HG03520 (cell line): ENCODE results near the gene SUGCT.
"Not testable (repeated sequence)": the region's sequence is repeated elsewhere in the genome, so short reads cannot be mapped to it uniquely, and the experiment has no call there.

Source experiments
- ATAC-seq: cut with Tn5 transposase; IDR thresholded peaks from one replicate; pipeline ENCODE4 v1.9.1; 2021; ENCODE audit warnings: mild to moderate bottlenecking, moderate library complexity; ENCODE audit not compliant: unreplicated experiment

The SUGCT gene

DNA sequence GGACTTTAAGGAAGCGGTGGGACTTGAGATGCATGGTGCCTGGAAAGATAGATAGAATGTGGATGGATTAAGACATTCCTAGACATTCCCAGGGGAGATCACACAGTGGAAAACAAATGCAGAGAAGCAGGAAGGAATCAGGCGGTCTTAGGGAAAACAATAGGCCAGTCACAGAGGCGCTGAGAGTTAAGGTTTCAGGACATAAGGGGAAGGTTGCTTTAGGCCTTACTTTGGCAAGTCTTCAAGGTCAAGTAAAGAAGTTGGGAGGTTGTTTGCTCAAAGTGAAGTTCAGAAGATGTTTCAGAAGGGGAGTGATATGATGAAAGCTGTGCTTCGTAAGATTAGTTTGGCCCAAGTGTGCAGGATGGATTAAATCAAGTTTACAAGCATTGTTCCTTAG is 109.4 kb downstream of the SUGCT start:
- no peak for ATAC-seq

DNA sequence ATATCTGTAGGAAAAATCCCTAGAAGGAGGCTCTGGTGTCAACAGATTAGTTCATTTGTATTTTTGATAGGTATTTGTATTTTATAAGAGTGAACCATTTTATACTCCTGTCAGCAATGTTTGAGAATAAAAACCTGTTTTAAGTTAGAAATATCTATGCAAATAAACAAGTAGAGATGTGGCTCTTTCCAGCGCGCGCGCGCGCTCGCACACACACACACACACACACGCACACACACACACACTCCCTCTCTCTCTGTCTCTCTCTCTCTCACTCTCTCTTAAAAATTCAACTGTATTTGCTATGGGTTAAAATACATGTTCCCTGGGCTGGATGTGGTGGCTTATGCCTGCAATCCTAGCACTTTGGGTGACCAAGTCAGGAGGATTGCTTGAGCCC is 113.9 kb downstream of the SUGCT start:
- ATAC-seq: no peak

DNA sequence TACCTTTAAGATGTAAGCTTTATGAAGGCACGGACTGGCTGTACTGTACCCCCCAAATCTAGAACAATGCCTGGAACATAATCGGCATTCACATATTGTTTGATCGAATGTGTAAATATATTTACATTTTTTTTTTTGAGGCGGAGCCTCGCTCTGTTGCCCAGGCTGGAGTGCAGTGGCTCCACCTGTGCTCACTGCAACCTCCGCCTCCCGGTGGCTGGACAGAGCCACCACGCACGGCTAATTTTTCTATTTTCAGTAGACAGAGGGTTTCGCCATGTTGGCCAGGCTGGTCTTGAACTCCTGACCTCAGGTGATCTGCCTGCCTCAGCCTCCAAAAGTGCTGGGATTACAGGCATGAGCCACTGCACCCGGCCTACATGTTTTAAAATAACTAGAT is 118.6 kb downstream of the SUGCT start:
- not testable (repeated sequence) for ATAC-seq

DNA sequence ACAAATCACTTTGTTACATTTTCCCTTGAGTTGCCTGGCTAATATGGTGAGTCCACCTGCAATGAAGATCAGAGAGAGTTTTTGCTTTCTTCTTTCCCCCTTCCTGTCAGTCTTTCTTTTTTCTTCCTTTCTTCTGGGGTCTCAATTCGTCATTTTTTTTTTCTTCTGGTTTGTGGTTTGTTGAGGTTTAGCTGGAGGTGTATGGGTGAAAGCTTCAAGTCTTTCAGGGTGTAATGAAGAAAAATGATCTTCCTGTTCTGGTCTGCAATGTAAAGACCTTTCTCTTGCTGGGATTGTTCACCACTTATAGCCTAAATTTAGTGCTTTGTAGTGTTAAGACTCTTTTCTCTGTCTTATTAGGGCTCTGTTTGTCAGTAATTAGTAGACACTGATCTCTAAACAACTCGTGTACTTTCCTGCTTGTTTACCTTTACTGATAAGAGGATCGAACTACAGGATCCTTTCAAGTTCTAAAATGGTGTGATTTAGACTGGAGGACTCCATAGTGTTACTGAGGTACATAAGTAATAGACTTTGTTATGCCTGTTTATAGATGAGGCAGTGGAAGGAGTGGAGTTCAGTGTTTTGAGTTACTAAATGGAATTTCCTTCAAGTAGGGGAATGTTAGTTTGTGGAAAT is 129.1 kb downstream of the SUGCT start:
- no peak for ATAC-seq

DNA sequence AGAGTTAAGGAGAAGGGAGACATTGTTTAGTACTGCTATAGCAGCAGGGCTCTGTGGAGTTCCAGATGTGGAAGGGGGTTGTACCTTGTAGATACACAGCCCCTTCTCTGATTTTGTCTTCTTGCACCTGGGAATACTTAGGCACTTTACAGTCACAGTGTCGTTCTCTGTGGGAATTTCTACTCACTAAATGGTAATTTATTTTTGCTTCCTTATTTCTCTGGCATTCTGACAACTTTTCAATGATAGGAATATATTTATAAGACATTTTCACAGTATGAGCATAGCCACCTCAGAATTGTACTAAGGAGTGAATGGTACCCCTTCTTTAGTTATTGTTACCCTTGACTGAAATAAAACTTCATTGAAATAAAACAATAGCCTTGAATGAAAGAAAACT is 132.8 kb downstream of the SUGCT start:
- ATAC-seq: no peak

DNA sequence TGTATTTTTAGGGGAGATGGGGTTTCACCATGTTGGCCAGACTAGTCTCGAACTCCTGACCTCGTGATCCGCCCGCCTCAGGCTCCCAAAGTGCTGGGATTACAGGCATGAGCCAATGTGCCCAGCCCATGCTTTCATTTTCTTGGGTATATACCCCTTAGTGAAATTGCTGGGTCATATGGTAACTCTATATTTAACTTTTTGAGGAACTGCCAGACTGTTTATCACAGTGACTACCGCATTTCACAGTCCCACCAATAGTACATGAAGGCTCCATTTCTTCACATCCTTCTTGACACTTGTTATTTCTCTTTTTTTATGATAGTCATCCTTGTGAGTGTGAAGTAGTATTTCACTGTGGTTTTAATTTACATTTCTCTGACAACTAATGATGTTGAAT is 134.0 kb downstream of the SUGCT start:
- not testable (repeated sequence) for ATAC-seq

DNA sequence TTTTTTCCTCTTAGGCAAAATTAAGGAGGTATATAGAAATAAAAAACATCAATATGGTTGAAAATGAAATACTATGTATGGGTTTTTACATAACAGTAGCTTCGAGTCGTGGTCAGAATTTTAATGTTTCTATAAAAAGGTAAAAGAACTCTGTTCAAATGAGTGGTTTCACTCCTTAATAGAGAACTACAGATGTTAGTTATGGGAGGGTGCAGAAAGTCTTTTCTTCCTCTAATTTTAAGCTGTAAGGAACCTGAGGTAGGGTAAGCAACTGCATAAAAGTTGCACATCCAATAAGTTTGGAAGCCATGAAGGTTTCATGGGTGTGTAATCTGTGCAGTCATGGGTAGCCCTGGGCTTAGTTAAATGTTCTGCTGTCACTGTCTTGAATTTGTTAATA is 141.3 kb downstream of the SUGCT start:
- no peak for ATAC-seq

DNA sequence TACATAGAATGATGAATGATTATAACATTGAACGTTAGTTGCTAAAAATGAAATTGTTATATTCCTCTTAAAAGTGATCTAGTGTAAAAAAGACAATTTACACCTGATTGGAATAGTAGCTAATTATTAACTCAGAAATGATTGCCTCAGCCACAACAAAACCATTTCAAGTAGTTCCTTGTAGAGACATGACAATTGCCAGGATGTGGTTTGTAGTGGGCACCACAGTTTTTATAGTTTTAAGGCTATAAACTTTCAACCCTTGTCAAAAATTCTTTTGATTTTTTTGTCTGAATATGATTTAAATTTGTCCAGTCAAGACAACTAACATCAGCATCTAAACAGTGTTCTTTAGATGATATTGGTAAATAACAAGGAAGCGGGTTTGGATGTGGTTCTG is 145.2 kb downstream of the SUGCT start:
- ATAC-seq: no peak

DNA sequence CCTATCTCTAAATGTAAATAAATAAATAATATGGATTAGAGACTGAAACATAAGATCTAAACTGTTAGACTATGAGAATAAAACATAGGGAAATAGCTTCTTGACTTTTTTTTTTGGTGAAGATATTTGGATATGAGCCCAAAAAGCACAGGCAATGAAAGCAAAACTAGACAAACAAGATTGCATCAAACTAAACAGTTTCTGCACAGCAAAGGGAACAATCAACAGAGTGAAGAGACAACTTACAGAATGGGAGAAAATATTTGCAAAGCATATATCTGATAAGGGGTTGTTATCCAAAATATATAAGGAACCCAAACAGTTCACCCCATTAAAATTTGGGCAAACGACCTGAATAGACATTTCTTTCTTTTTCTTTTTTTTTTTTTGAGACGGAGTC is 148.1 kb downstream of the SUGCT start:
- no peak for ATAC-seq

DNA sequence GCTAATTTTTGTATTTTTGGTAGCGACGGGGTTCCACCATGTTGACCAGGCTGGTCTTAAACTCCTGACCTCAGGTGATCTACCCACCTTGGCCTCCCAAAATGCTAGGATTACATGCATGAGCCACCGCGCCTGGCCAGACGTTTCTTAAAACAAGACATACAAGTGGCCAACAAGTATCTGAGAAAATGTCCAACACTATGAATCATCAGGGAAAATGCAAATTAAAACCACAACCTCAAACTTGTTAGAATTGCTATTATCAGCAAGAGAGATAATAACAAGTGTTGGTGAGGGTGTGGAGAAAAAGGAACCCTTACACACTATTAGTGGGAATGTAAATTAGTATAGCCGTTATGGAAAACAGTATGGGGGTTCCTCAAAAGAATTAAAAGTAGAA is 148.6 kb downstream of the SUGCT start:
- ATAC-seq: no peak

DNA sequence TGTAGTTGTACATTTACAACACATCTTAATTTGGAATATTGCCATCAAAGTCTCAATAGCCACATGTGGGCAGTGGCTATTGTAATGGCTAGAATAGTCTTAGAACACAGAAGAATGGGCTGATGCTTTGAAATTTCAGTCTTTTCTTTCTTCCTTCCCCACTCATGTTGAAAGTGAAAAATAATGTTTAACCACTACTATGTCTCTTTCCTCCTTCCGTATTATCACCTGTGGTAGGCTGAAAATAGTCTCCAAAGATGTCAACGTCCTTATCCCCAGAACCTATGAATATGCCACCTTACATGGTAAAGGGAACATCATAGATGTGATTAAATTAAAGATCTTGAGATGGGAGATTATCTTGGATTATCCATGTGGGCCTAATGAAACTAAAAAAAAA is 154.0 kb downstream of the SUGCT start:
- peak; percentile 55 for ATAC-seq

DNA sequence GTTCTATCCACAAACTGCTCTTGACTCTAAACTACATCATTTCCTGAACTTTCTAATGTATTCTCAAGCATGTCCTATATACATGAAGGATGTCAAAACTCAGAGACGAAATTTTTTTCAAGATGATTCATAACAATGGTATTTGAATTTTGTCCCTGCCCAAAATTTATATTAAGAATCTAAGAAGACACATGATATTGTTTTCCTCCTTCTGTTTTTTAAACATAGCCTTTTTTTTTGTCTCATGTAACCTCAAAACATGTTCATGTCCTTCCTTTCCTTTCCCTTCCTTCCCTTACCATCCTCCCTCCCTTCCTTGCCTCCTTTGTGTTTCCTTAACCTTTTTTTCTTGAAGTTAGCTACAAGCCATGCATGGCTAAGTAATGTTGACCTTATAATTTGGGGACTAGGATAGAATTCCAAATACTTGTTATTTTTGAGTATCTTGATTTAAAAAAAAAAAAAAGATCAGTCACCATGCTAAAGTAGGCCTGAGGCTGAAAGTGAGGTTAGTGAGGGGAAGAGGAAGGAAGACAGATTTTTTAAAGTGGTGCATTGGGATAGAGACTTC is 163.0 kb downstream of the SUGCT start:
- no peak for ATAC-seq

DNA sequence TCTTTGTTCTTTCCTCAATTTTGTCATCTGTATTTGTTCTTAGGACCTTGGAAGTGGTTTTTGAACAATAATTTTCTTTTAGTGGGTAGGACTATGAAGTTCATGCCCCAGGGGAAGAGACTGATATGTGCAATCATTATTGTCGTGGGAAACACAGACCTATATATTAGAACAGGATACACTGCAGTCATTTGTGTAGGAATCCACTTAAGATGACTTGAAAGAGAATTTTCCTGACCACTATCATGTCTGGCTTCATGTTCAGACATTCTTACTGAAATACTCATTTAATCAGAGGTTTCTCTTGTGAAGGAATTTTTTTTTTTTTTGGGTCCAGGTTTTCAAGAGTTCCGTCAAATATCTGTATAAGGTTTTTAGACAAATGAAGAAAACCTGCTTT is 163.6 kb downstream of the SUGCT start:
- no peak for ATAC-seq

DNA sequence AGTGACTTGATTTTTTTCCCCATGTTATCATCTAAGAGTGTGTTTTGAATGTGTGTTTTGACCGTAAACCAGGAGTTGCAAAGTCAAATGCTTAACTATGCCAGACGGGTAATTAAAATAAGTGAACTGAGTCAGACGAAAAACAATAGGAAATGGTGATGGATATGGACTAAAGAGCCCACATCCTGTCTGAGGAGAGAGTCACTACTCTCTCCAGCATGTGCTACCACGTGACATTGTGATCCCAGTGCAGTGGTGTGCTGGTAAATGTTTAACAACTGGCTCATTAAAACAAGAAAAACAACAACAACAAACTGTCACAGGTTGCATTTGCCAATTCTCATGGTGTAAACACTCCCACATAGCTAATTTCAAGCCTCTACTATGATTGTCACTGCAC is 164.3 kb downstream of the SUGCT start:
- no peak for ATAC-seq

DNA sequence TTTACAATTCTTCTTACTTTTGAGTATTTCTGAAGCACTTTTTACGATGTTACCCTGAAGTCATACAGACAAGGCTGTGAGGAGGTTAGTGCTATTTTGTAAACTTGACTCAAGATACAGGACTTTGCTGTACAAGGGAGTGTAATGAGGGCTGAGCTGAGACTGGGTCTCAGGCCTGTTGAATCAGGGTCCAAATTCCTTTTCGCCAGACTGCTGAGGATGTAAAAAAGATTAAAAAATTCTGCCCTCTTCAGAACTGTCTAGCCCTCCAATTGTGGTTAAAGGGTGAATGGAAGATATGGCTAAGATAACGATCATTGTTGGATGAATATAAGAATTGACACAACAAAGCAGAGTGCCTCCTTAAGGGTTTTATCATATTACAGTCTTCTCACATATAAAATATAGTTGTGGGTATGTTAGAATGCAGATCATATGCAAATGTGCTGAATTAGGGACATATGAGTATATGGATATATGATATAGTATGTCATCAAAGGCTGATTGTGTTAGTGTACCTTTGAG is 165.4 kb downstream of the SUGCT start:
- no peak for ATAC-seq

DNA sequence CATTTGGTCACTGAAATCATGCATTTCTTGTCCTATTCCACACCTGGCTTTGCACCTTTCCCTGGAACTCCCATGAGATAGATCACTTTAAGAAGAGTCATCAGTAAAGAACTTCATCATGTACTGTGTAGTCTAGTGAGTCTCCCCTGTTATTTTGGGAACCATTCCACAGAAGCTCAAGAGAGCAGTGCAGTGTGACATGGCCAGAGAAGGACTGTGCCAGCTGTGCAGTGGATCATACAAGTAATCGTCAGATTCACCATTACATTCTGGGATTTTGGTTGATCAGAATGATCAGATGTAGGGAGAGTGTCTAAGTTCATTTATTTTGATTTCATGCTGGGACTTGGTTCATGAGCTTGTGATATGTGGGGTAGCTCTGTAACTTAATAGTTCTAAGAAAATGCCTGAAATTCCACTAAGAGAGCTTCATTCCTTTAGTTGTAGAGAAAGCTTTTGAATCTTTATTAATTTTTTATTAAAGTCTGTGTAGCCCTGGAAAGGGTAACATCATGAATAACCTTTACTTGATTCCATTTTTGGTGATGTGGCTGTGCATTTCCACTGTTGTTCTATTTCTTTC is 166.8 kb downstream of the SUGCT start:
- ATAC-seq: no peak

DNA sequence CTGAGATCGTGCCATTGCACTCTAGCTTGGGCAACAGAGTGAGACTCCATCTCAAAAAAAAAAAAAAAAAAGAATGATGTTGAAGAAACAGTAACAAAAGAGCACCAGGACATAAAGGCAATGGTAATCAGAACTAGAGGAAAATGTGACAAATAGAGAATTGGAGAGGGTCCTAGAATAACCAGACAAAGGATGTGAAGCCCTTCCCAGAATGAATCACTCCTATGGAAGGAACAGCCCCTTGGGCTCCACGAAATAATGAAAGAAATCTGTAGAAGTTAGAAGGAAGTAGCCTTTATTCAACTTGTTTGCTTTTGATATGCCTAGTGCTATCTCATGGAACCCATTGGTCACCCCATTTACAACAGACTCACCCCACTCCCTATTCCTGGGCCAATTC is 169.2 kb downstream of the SUGCT start:
- no peak for ATAC-seq

DNA sequence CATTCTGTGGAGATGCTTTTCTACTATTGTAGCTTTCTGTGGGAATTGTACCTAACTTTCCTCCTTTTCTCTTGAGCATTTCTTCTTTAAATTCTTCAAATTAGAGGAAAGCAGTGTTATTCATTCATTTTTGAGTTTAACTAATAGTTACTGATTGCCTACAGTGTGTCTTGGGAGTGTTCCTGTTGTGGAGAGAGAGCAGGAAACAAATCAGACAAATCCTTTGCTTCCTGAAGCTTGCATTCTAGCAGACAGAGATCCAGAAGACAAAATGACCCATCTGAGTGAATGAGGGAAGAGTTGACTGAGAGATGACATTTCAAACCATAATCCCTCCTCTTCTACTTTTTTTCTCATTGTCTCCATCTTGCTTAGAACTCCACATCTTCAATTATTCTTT is 170.4 kb downstream of the SUGCT start:
- no peak for ATAC-seq

DNA sequence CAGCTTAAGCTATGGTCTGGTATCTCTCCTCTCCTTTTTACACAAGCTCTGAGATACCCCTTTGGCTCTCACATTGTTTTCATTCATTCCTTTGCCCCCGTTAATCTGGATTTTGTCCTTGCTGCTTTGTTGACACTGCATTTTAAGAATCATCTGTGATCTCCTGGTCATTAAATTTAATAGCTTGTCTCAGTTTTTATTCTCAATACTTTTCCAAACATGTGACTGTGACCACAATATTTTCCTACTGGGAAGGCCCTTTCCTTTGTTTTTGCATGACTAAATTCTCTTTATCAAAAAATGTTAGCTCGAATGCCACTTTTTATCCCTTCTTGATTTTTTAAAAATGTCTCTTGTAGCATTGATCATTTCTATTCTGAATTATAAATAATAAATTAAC is 171.2 kb downstream of the SUGCT start:
- ATAC-seq: no peak

DNA sequence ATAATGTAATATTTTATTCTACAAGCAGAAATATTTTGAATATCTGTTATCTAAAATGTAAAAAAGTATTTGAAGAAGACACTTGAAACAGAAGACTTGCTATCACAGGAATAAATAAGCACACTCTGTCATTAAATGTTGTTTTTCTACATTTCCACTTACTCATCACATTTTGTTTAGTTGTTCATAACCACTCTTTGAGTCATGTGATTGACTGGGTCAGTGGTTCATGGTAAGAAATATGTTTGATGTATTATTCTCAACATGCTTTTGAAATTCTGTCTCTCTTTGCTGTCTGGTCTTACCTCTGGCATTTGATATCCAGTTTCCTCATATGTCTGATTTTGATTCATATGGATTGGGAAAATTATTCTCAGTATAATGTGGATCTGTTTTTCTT is 171.8 kb downstream of the SUGCT start:
- no peak for ATAC-seq

DNA sequence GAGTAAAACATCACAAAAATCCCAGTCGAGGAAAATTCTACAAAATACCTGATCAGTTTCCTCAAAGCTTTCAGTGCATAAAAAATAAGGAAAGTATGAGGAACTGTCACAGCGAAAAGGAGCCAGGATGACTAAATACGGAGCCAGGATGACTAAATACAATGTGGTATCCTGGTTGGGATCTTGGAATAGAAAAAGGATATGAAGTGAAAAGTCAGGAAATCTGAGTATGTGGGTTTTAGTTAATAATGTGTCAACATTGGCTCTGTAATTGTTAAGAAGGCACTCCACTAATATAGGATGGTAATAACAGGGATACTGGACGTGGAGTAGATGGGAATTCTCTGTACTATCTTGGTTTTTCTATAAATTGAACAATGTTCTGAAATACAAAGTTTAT is 175.5 kb downstream of the SUGCT start:
- no peak for ATAC-seq

DNA sequence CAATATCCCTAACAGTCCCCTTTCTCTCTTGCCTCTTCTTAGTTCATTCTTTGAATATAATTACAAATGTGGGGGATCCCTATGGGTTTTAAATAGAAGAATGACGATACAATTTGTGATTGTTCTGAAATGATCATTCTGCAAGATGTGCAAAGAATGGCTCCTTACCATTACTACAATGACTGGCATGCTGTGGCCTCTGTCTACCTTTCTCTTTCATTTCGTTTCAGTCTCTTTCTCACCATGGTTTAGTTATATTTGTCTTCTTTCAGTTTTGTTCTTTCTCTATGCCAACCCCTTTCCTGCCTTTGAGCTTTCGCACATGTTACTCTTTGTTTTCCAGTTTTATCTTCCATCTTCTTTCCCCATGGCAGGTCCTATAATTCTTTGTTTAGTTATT is 176.5 kb downstream of the SUGCT start:
- ATAC-seq: peak; percentile 100

DNA sequence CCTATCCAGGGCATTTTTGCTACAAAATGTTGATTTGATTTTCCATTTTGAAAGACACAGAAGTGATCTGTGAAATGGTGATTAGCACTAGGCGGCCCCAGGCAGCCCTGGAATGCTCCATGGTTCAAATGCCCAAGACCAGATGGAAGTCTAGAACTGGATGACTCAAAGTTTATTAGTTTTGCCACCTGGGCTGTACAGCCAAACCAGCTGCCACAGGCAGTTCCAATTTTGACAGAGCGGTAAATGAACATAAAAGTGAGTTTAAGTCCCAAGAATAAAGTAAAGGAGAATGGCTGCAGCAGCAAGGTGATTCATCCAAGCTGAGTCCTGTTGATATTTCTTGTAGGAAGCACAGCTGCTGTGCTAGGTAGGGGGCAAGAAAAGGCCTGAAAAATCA is 180.5 kb downstream of the SUGCT start:
- no peak for ATAC-seq
